Measurements from ENCODE around the gene HBG1. TPM values are rescaled to one million over a fixed set of nuclear protein-coding genes. Genes with fewer than 3 reads are reported as not detected.

Gene HBG1
- total RNA-seq, 1 experiment from 2014 or later: not detected

- Histone ChIP-seq H4K20me1 (ENCODE audit: insufficient read depth, low read depth, low read length) (no peaks in the 10 kb centered on the region), H3K9ac (ENCODE audit: low read length) (no peak overlapping the region), H3K4me3 (ENCODE audit: low read length) (no peak overlapping the region)
Observed at GRCh38 chr11:5239046-5239445, 10.6 kb downstream of the HBG1 start.

GRCh38 chr11:5238486-5238885, 11.2 kb downstream of the HBG1 start:
- Histone ChIP-seq H4K20me1 (ENCODE audit: insufficient read depth, low read depth, low read length) (no peaks in the 10 kb centered on the region), H3K27ac (ENCODE audit: low read length) (no peak overlapping the region)
- DNase-seq: no peak

More at GRCh38 chr11:5239046-5239445, 10.6 kb downstream of the HBG1 start:
- DNase-seq: no peak
- Histone ChIP-seq H3K4me1 (ENCODE audit: low read length) (no peaks in the 10 kb centered on the region), H3K9me2 (replicated peaks; ENCODE audit: insufficient read depth, low read length) (no peaks in the 10 kb centered on the region), H2AFZ (ENCODE audit: low read length) (no peak overlapping the region), H3K27ac (ENCODE audit: low read length) (no peak overlapping the region), H3K4me2 (ENCODE audit: low read depth, low read length, poor library complexity, severe bottlenecking) (no peak overlapping the region), H3K27me3 (ENCODE audit: low read length) (no peaks in the 10 kb centered on the region), H3K79me2 (ENCODE audit: low read length) (no peaks in the 10 kb centered on the region), H3K36me3 (ENCODE audit: insufficient read depth, low read length) (no peaks in the 10 kb centered on the region), H3K9me3 (ENCODE audit: low read length) (no peaks in the 10 kb centered on the region)

GRCh38 chr11:5237420-5237819, 12.2 kb downstream of the HBG1 start:
- no peaks in the 10 kb centered on the region for H3K9me3 ChIP-seq (ENCODE audit: low read length)
- no peak overlapping the region for H3K4me2 ChIP-seq (ENCODE audit: low read depth, low read length, poor library complexity, severe bottlenecking)
- no peaks in the 10 kb centered on the region for H3K9me2 ChIP-seq (replicated peaks; ENCODE audit: insufficient read depth, low read length)
- no peak overlapping the region for H3K4me3 ChIP-seq (ENCODE audit: low read length)
- DNase-seq: no peak
- H2AFZ ChIP-seq (ENCODE audit: low read length): no peak overlapping the region
- H3K79me2 ChIP-seq (ENCODE audit: low read length): no peaks in the 10 kb centered on the region
- no peaks in the 10 kb centered on the region for H3K36me3 ChIP-seq (ENCODE audit: insufficient read depth, low read length)
- H3K27ac ChIP-seq (ENCODE audit: low read length): no peak overlapping the region
- no peaks in the 10 kb centered on the region for H3K27me3 ChIP-seq (ENCODE audit: low read length)
- no peak overlapping the region for H3K9ac ChIP-seq (ENCODE audit: low read length)
- no peaks in the 10 kb centered on the region for H4K20me1 ChIP-seq (ENCODE audit: insufficient read depth, low read depth, low read length)
- H3K4me1 ChIP-seq (ENCODE audit: low read length): no peaks in the 10 kb centered on the region

More at GRCh38 chr11:5238486-5238885, 11.2 kb downstream of the HBG1 start:
- H3K4me3 ChIP-seq (ENCODE audit: low read length): no peak overlapping the region
- no peaks in the 10 kb centered on the region for H3K36me3 ChIP-seq (ENCODE audit: insufficient read depth, low read length)
- no peaks in the 10 kb centered on the region for H3K79me2 ChIP-seq (ENCODE audit: low read length)
- H2AFZ ChIP-seq (ENCODE audit: low read length): no peak overlapping the region
- H3K9me3 ChIP-seq (ENCODE audit: low read length): no peaks in the 10 kb centered on the region
- no peaks in the 10 kb centered on the region for H3K9me2 ChIP-seq (replicated peaks; ENCODE audit: insufficient read depth, low read length)
- H3K4me2 ChIP-seq (ENCODE audit: low read depth, low read length, poor library complexity, severe bottlenecking): no peak overlapping the region
- no peaks in the 10 kb centered on the region for H3K27me3 ChIP-seq (ENCODE audit: low read length)
- H3K9ac ChIP-seq (ENCODE audit: low read length): no peak overlapping the region
- no peaks in the 10 kb centered on the region for H3K4me1 ChIP-seq (ENCODE audit: low read length)

- no peaks in the 10 kb centered on the region for H3K27me3 ChIP-seq (ENCODE audit: low read length)
- no peaks in the 10 kb centered on the region for H3K9me2 ChIP-seq (replicated peaks; ENCODE audit: insufficient read depth, low read length)
- no peak overlapping the region for H3K4me3 ChIP-seq (ENCODE audit: low read length)
- no peak overlapping the region for H2AFZ ChIP-seq (ENCODE audit: low read length)
- H3K27ac ChIP-seq (ENCODE audit: low read length): no peak overlapping the region
- H3K79me2 ChIP-seq (ENCODE audit: low read length): no peaks in the 10 kb centered on the region
- no peaks in the 10 kb centered on the region for H3K4me1 ChIP-seq (ENCODE audit: low read length)
- no peaks in the 10 kb centered on the region for H3K36me3 ChIP-seq (ENCODE audit: insufficient read depth, low read length)
- no peak overlapping the region for H3K4me2 ChIP-seq (ENCODE audit: low read depth, low read length, poor library complexity, severe bottlenecking)
- H3K9ac ChIP-seq (ENCODE audit: low read length): no peak overlapping the region
- H4K20me1 ChIP-seq (ENCODE audit: insufficient read depth, low read depth, low read length): no peaks in the 10 kb centered on the region
- DNase-seq: no peak
- no peaks in the 10 kb centered on the region for H3K9me3 ChIP-seq (ENCODE audit: low read length)
Observed at GRCh38 chr11:5235364-5236095, 14.1 kb downstream of the HBG1 start.

GRCh38 chr11:5234381-5234834, 15.2 kb downstream of the HBG1 start, which contains the start of gene HBD:
TSS of gene HBD (minus strand) at chr11:5234483. CDS start at chr11:5234433, 50 bp downstream.
- H3K9me2 ChIP-seq (replicated peaks; ENCODE audit: insufficient read depth, low read length): no peaks in the 10 kb centered on the region
- no peaks in the 10 kb centered on the region for H3K9me3 ChIP-seq (ENCODE audit: low read length)
- no peaks in the 10 kb centered on the region for H3K79me2 ChIP-seq (ENCODE audit: low read length)
- DNase-seq: no peak
- no peak within 1 kb of the TSS for H3K27ac ChIP-seq (ENCODE audit: low read length)
- H3K4me2 ChIP-seq (ENCODE audit: low read depth, low read length, poor library complexity, severe bottlenecking): no peak within 1 kb of the TSS
- no peaks in the 10 kb centered on the region for H4K20me1 ChIP-seq (ENCODE audit: insufficient read depth, low read depth, low read length)
- H2AFZ ChIP-seq (ENCODE audit: low read length): no peak within 1 kb of the TSS
- H3K27me3 ChIP-seq (ENCODE audit: low read length): no peaks in the 10 kb centered on the region
- H3K9ac ChIP-seq (ENCODE audit: low read length): no peak within 1 kb of the TSS
- no peak within 1 kb of the TSS for H3K4me3 ChIP-seq (ENCODE audit: low read length)
- H3K4me1 ChIP-seq (ENCODE audit: low read length): no peaks in the 10 kb centered on the region
- no peaks in the 10 kb centered on the region for H3K36me3 ChIP-seq (ENCODE audit: insufficient read depth, low read length)

GRCh38 chr11:5233307-5233706, 16.4 kb downstream of the HBG1 start:
- H3K9me3 ChIP-seq (ENCODE audit: low read length): no peaks in the 10 kb centered on the region
- H3K9me2 ChIP-seq (replicated peaks; ENCODE audit: insufficient read depth, low read length): no peaks in the 10 kb centered on the region
- no peak overlapping the region for H2AFZ ChIP-seq (ENCODE audit: low read length)
- no peak overlapping the region for H3K9ac ChIP-seq (ENCODE audit: low read length)
- no peaks in the 10 kb centered on the region for H3K4me1 ChIP-seq (ENCODE audit: low read length)
- no peak overlapping the region for H3K4me3 ChIP-seq (ENCODE audit: low read length)
- DNase-seq: no peak
- no peaks in the 10 kb centered on the region for H3K79me2 ChIP-seq (ENCODE audit: low read length)
- no peaks in the 10 kb centered on the region for H3K27me3 ChIP-seq (ENCODE audit: low read length)
- H3K27ac ChIP-seq (ENCODE audit: low read length): no peak overlapping the region
- H4K20me1 ChIP-seq (ENCODE audit: insufficient read depth, low read depth, low read length): no peaks in the 10 kb centered on the region
- no peak overlapping the region for H3K4me2 ChIP-seq (ENCODE audit: low read depth, low read length, poor library complexity, severe bottlenecking)
- H3K36me3 ChIP-seq (ENCODE audit: insufficient read depth, low read length): no peaks in the 10 kb centered on the region

- Histone ChIP-seq H4K20me1 (ENCODE audit: insufficient read depth, low read depth, low read length) (no peaks in the 10 kb centered on the region), H3K79me2 (ENCODE audit: low read length) (no peaks in the 10 kb centered on the region)
- DNase-seq: no peak
Observed at GRCh38 chr11:5232821-5233220, 16.8 kb downstream of the HBG1 start.

GRCh38 chr11:5232176-5232575, 17.5 kb downstream of the HBG1 start:
- Histone ChIP-seq H3K79me2 (ENCODE audit: low read length) (no peaks in the 10 kb centered on the region), H3K4me2 (ENCODE audit: low read depth, low read length, poor library complexity, severe bottlenecking) (no peak overlapping the region), H4K20me1 (ENCODE audit: insufficient read depth, low read depth, low read length) (no peaks in the 10 kb centered on the region), H3K27me3 (ENCODE audit: low read length) (no peaks in the 10 kb centered on the region), H3K9me2 (replicated peaks; ENCODE audit: insufficient read depth, low read length) (no peaks in the 10 kb centered on the region), H2AFZ (ENCODE audit: low read length) (no peak overlapping the region), H3K9ac (ENCODE audit: low read length) (no peak overlapping the region), H3K36me3 (ENCODE audit: insufficient read depth, low read length) (no peaks in the 10 kb centered on the region), H3K27ac (ENCODE audit: low read length) (no peak overlapping the region), H3K9me3 (ENCODE audit: low read length) (no peaks in the 10 kb centered on the region), H3K4me1 (ENCODE audit: low read length) (no peaks in the 10 kb centered on the region), H3K4me3 (ENCODE audit: low read length) (no peak overlapping the region)
- no peak for DNase-seq

More at GRCh38 chr11:5232821-5233220, 16.8 kb downstream of the HBG1 start:
- Histone ChIP-seq H3K4me3 (ENCODE audit: low read length) (no peak overlapping the region), H3K9me3 (ENCODE audit: low read length) (no peaks in the 10 kb centered on the region), H3K36me3 (ENCODE audit: insufficient read depth, low read length) (no peaks in the 10 kb centered on the region), H3K27ac (ENCODE audit: low read length) (no peak overlapping the region), H3K4me1 (ENCODE audit: low read length) (no peaks in the 10 kb centered on the region), H2AFZ (ENCODE audit: low read length) (no peak overlapping the region), H3K9me2 (replicated peaks; ENCODE audit: insufficient read depth, low read length) (no peaks in the 10 kb centered on the region), H3K4me2 (ENCODE audit: low read depth, low read length, poor library complexity, severe bottlenecking) (no peak overlapping the region), H3K27me3 (ENCODE audit: low read length) (no peaks in the 10 kb centered on the region), H3K9ac (ENCODE audit: low read length) (no peak overlapping the region)
